Ishikawa (cell line): ENCODE data around the gene ATP2C2.

Experiments used
- CEBPB ChIP-seq: IDR thresholded peaks from 2 replicates; pipeline ENCODE4 v1.6.1; 2012
- CREB1 ChIP-seq: IDR thresholded peaks from 2 replicates; pipeline ENCODE4 v1.6.1; 2012; ENCODE audit warnings: low read depth
- EGR1 ChIP-seq: IDR thresholded peaks from 2 replicates; pipeline ENCODE4 v1.6.1; 2012
- EP300 ChIP-seq: IDR thresholded peaks from 2 replicates; pipeline ENCODE4 v1.6.1; 2012; ENCODE audit warnings: borderline replicate concordance
- FOXM1 ChIP-seq: IDR thresholded peaks from 2 replicates; pipeline ENCODE4 v1.6.1; 2012; ENCODE audit warnings: low read depth, borderline replicate concordance
- MAX ChIP-seq: IDR thresholded peaks from 2 replicates; pipeline ENCODE4 v1.6.1; 2012
- NFIC ChIP-seq: IDR thresholded peaks from 2 replicates; pipeline ENCODE4 v1.6.1; 2012
- RAD21 ChIP-seq: IDR thresholded peaks from 2 replicates; pipeline ENCODE4 v1.6.1; 2012; ENCODE audit warnings: low read depth
- REST ChIP-seq: IDR thresholded peaks from 2 replicates; pipeline ENCODE4 v1.6.1; 2012; ENCODE audit warnings: low read depth, mild to moderate bottlenecking
- TAF1 ChIP-seq: IDR thresholded peaks from 2 replicates; pipeline ENCODE4 v1.6.1; 2012; ENCODE audit warnings: low read depth, mild to moderate bottlenecking
- TCF12 ChIP-seq: IDR thresholded peaks from 2 replicates; pipeline ENCODE4 v1.6.1; 2012; ENCODE audit warnings: low read depth
- TEAD4 ChIP-seq: IDR thresholded peaks from 2 replicates; pipeline ENCODE4 v1.6.1; 2012
- USF1 ChIP-seq: IDR thresholded peaks from 2 replicates; pipeline ENCODE4 v1.6.1; 2012
- YY1 ChIP-seq: IDR thresholded peaks from 2 replicates; pipeline ENCODE4 v1.6.1; 2012; ENCODE audit warnings: low read depth
- ZBTB7A ChIP-seq: IDR thresholded peaks from 2 replicates; pipeline ENCODE4 v1.6.1; 2012; ENCODE audit warnings: low read depth

The ATP2C2 gene

DNA sequence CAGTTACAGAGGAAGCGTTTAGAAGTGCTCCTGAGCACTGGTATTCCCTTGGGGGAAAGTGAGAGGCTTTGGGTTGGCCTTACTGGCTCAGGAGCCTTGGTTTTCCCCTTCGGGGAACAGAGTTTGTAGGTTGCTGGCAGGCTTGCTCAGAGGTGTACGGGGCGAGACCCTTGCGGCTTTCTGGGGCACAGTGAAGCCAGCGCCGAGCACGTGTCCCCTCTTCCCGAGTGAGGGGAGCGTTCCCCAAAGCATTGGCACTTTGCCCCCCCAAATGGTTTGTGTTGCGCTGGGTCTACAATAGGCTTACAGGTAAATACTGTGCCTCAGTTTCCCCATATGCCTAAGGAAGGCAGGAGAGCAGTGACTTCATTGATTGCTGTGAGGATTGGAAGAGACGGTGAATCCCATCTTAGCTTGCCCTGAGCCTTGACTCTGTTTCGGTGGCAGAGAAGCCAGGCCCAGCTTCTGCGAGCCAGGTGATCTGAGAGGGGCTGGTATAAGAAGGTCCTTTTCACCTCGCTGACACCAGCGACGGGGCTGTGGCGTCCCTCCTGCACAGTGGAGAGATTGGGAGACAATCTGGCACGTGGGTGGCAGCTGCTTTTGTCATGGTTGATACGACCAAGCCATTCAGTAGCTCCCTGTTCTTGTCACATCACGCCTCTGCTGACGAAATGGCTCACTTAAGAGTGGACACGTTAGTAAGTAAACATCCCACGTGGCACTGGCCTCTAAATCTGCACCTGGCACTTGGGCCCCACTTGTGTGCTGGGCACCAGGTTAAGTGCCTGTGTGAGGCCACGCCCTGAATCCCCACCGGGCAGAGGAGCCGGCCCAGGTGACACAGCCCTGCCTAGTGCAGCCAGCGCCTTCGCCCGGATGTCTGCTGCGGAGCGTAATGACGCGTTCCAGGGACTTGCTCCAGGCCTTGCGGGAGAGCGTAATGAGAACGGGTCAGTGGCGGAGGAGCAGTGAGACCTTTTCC is 81.1 kb downstream of the ATP2C2 start:
- no peak for TF ChIP-seq YY1
- no peak for TF ChIP-seq EP300
- no peak for TF ChIP-seq RAD21
- no peak for TF ChIP-seq MAX
- no peak for TF ChIP-seq FOXM1
- TF ChIP-seq USF1: no peak
- no peak for TF ChIP-seq REST
- no peak for TF ChIP-seq EGR1
- TF ChIP-seq CREB1: no peak
- TF ChIP-seq NFIC: no peak
- TF ChIP-seq CEBPB: no peak
- no peak for TF ChIP-seq TEAD4
- TF ChIP-seq TCF12: no peak
- TF ChIP-seq ZBTB7A: no peak
- TF ChIP-seq TAF1: no peak

DNA sequence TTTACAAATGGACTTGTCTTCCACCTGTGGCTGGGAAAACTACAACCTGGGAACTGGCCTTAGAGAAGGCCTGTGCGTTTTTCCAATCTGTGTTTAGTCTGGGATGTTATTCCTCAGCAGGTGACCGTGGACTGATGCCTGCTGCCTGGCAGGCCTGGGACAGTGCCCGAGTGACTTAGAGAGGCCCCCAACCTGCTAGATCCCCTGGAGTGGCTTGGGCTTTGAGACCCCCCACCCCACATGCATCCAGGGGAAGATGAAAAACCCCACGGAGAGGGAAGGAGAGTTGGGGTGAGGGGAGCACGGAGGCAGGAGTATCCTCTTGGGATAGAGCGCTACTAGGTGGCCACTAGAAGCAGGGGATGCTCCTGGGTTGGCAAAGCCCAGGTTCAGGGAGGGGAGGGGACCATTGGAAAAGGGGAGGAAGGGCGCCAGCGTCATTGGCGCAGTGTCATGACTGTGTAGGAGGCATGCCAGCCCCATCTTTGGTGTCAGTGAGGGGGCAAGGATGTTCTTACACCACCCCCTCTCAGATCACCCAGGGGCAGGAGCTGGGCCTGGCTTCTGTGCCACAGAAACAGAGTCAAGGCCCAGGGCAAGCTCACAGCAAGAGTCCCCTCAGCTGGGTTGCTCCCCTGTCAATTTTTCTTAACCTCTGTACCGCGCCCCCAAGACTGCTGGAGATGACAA is 82.0 kb downstream of the ATP2C2 start:
- TF ChIP-seq TAF1 (no peak), RAD21 (no peak), ZBTB7A (no peak), YY1 (no peak), EGR1 (no peak), TEAD4 (no peak), REST (no peak), CREB1 (no peak), USF1 (no peak), CEBPB (no peak), MAX (no peak), NFIC (no peak), TCF12 (no peak), FOXM1 (no peak), EP300 (no peak)

DNA sequence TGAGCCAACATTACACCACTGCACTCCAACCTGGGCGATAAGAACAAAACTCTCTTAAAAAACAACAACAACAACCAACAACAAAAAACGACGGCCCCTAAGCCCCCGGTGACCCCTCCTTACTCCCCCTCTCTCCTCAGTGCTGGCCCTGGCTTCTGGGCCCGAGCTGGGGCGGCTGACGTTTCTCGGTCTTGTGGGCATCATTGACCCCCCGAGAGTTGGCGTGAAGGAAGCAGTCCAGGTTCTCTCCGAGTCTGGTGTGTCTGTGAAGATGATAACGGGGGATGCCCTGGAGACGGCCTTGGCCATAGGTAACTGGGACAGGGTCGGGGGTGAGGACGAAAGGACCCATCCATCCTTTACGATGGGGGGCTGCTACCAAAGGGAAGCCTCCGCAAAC is 83.4 kb downstream of the ATP2C2 start:
- TF ChIP-seq TAF1: no peak
- no peak for TF ChIP-seq USF1
- no peak for TF ChIP-seq RAD21
- TF ChIP-seq REST: no peak
- no peak for TF ChIP-seq TEAD4
- TF ChIP-seq CREB1: no peak
- no peak for TF ChIP-seq YY1
- no peak for TF ChIP-seq MAX
- TF ChIP-seq FOXM1: no peak
- TF ChIP-seq NFIC: no peak
- TF ChIP-seq EP300: no peak
- no peak for TF ChIP-seq EGR1
- TF ChIP-seq ZBTB7A: no peak
- no peak for TF ChIP-seq TCF12
- no peak for TF ChIP-seq CEBPB
